Measurements from ENCODE around the gene DCXR. TPM values are rescaled to one million over a fixed set of nuclear protein-coding genes. Genes with fewer than 3 reads are reported as not detected.

DCXR gene
- total and polyA plus RNA-seq, 2 donors (not counting 3 experiments of a cell fraction or from before 2014, with no cell fraction given), result 93.0 to 178 TPM

DNA sequence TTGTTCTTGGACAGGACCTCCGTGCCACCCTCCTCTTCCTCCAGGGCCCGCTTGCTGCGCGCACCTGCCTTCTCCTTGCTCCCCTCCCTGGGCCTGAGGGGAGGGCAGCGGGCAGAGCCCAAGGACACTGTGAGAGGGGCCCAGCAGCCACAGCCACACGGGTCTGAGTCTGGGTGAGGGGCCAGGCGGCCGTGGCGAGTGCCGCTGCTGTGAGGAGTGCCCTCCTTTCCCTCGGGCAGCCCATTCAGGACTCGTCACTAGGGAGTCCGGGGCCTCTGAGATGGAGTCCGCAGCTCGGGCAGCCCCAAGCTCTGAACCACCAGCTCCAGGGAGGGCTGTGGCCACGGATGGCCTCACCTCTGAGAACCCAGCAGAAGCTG, 22.5 kb upstream of the DCXR start:
- Histone ChIP-seq H3K9me1 (replicated peaks; ENCODE audit: control insufficient read depth, extremely low read depth, insufficient read depth, low read length) (no peaks in the 10 kb centered on the region), H3K27me3 (ENCODE audit: control insufficient read depth in 2 of 2, insufficient read depth in 2 of 2, low read length in 2 of 2) (no peaks in the 10 kb centered on the region), H3K9ac (replicated peaks; ENCODE audit: extremely low read depth, insufficient read depth, low read length) (no peak overlapping the region), H3K4me3 (replicated peaks in 1 of 3; ENCODE audit: insufficient read depth in 1 of 3, low read depth in 1 of 3, low read length in 3 of 3) (no peak overlapping the region), H3K27ac (ENCODE audit: insufficient read depth, low read depth, low read length) (no peak overlapping the region), H3K4me2 (ENCODE audit: insufficient read depth, low read length) (no peak overlapping the region), H3K79me2 (ENCODE audit: control insufficient read depth, insufficient read depth, low read length) (peaks cover 3% of the 10 kb centered on the region), H3K9me3 (replicated peaks; ENCODE audit: control insufficient read depth, insufficient read depth, low read length) (no peaks in the 10 kb centered on the region), H3K36me3 (ENCODE audit: control insufficient read depth in 2 of 2, extremely low read depth in 1 of 2, insufficient read depth in 2 of 2, low read length in 2 of 2) (peaks cover 8 to 49% of the 10 kb centered on the region in 2 experiments), H3K4me1 (ENCODE audit: control insufficient read depth, extremely low read depth, insufficient read depth, low read length) (peaks cover 6% of the 10 kb centered on the region), H4K20me1 (replicated peaks; ENCODE audit: control insufficient read depth, extremely low read depth, insufficient read depth, low read length) (no peaks in the 10 kb centered on the region), H2AFZ (ENCODE audit: low read depth, low read length) (no peak overlapping the region)
- intact Hi-C loops (cut with micrococcal nuclease), result no loop called here
- FAIRE-seq, result no peak
- TF ChIP-seq JUN (IDR thresholded peaks at IDR 0.05; ENCODE audit: borderline replicate concordance, insufficient read depth, insufficient read length, low read depth), result no peak
- TF ChIP-seq POLR2A (IDR thresholded peaks at IDR 0.05; ENCODE audit: low read depth, low read length), result no peak
- TF ChIP-seq MYC (IDR thresholded peaks at IDR 0.05; ENCODE audit: low read depth, low read length), result no peak
- no peak for TF ChIP-seq POLR2AphosphoS5 (IDR thresholded peaks at IDR 0.05; ENCODE audit: insufficient read depth, low read depth, low read length)
- no peak for TF ChIP-seq EZH2 (IDR thresholded peaks at IDR 0.05; ENCODE audit: borderline replicate concordance, low read depth, low read length, severe bottlenecking)
- TF ChIP-seq, protein P1, sequence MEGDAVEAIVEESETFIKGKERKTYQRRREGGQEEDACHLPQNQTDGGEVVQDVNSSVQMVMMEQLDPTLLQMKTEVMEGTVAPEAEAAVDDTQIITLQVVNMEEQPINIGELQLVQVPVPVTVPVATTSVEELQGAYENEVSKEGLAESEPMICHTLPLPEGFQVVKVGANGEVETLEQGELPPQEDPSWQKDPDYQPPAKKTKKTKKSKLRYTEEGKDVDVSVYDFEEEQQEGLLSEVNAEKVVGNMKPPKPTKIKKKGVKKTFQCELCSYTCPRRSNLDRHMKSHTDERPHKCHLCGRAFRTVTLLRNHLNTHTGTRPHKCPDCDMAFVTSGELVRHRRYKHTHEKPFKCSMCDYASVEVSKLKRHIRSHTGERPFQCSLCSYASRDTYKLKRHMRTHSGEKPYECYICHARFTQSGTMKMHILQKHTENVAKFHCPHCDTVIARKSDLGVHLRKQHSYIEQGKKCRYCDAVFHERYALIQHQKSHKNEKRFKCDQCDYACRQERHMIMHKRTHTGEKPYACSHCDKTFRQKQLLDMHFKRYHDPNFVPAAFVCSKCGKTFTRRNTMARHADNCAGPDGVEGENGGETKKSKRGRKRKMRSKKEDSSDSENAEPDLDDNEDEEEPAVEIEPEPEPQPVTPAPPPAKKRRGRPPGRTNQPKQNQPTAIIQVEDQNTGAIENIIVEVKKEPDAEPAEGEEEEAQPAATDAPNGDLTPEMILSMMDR (IDR thresholded peaks at IDR 0.05; ENCODE audit: extremely low read depth in 1 of 2, insufficient read depth in 1 of 2, low read depth in 1 of 2, low read length in 2 of 2), result no peak
- TF ChIP-seq FOS (IDR thresholded peaks at IDR 0.05; ENCODE audit: borderline replicate concordance, insufficient read depth, low read length), result no peak
- TF ChIP-seq, protein P2, sequence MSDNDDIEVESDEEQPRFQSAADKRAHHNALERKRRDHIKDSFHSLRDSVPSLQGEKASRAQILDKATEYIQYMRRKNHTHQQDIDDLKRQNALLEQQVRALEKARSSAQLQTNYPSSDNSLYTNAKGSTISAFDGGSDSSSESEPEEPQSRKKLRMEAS (IDR thresholded peaks at IDR 0.05; ENCODE audit: insufficient read depth, insufficient read length), result no peak
- dilution Hi-C loops (cut with MboI; ENCODE audit: extremely low pct_ligation_motif_present, low sequenced_read_pairs), result no loop called here
- no TSS peak for BruUV-seq (replicated peaks)
- ChIA-PET CTCF (no interaction called here), POLR2A (no interaction called here)
- no peak for DNase-seq (ENCODE audit: low read depth, low spot score)

All from endothelial cell of umbilical vein (primary cell).